ENCODE data around the gene DMRT2.

The DMRT2 gene

DNA sequence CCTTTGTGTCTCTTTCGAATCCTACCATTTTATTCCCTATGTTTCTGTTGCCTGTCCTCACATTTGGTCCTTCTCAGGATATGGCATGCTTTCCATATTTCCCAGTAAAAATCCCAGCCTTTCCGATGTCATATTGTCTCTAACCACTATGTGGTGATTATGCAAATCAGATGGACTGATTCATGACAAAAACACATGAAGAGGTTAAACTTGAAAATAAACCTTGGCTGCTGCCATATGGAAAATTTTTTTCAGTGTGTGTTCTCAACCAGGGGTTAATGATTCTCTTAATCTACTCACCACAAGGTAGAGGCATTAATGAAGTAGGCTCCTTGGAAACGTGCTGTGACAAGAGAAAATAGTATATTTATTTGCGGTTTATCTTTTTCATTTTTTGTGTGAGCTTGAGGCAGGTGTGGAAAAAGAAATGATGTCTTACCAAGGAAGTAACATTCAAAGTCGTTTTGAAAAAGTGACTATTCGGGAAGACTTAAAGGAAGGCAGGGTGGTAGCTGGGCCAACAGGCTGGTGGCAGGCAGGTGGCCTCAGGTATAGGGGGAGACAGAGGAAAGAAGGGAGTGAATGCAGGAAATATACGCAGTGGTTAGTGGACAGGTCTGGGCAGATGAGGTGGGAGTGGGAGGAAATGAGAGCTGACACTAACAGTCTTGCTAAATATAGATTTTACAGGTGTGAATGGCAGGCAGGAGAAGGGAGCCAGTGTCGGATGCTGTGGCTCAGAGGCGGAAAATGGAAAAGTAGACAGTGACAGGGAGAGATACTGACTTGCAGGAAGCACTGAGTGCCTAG lies 46.2 kb downstream of the DMRT2 start:
- no peak for DNase-seq (ENCODE audit: low spot score)

DNA sequence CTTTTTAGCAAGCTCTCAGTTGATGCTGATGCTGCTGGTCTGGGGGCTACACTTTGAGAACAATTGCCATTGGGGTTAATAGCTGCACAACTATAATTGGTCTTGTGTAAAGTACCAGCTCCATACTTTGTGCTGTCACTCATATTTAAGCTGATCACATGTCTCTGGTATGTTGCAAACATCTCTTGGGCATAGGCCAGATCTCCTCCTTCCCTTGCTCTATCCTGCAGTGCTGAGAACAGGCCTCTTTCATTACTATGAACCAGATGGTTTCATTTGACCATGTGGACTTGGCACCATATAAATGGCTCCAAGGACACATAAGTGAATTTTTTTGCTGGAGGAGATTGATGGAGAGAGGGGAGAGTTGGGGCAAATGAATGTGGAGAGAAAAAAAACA lies 48.4 kb downstream of the DMRT2 start:
- no peak for DNase-seq (ENCODE audit: low spot score)

GRCh38 chr9:1100201-1100600 lies 50.0 kb downstream of the DMRT2 start:
- no peak for DNase-seq (ENCODE audit: low spot score)

DNA sequence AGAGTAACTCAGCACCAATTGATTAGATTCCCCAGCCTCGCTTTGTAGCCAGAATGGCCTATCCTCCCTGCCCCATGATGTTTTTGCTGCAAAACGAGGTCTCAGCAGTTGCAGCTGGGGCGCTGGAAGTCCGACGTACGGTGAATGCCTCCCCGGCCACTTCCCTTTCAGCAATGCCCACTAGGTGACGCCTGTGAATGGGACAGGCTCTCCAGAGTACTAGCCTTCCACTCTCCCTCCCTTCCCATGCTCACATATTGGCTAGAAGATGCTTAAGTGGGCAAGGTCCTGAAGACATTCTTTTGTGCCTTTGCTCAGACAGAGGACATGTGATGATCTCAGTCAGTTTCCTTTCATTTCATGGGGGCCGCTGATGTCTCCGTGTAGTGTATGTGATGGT lies 50.8 kb downstream of the DMRT2 start:
- peak; percentile 13 for DNase-seq (ENCODE audit: low spot score)

GRCh38 chr9:1101846-1102641 lies 51.9 kb downstream of the DMRT2 start:
- no peak for DNase-seq (ENCODE audit: low spot score)

DNA sequence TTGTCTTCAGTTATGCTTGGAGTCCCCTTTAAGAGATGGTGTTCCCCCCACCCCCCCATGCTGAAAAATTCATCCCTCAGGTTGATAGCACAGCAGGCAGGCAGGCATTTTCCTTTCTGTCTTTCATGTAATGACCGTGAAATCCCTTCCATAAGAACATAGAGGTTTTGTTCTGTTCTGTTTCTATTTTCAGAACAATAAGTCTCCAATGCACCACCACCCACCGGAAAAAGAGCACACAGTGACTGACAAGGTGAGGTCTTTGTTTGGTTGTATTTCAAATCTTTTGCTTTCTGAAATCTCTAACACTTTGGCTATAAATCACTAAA lies 52.4 kb downstream of the DMRT2 start:
- no peak for DNase-seq (ENCODE audit: low spot score)
